Measurements from ENCODE around the gene PDZD8.
A peak's percentile ranks its signal among the peaks of the same experiment; 100 is the strongest.

The PDZD8 gene, protein sequence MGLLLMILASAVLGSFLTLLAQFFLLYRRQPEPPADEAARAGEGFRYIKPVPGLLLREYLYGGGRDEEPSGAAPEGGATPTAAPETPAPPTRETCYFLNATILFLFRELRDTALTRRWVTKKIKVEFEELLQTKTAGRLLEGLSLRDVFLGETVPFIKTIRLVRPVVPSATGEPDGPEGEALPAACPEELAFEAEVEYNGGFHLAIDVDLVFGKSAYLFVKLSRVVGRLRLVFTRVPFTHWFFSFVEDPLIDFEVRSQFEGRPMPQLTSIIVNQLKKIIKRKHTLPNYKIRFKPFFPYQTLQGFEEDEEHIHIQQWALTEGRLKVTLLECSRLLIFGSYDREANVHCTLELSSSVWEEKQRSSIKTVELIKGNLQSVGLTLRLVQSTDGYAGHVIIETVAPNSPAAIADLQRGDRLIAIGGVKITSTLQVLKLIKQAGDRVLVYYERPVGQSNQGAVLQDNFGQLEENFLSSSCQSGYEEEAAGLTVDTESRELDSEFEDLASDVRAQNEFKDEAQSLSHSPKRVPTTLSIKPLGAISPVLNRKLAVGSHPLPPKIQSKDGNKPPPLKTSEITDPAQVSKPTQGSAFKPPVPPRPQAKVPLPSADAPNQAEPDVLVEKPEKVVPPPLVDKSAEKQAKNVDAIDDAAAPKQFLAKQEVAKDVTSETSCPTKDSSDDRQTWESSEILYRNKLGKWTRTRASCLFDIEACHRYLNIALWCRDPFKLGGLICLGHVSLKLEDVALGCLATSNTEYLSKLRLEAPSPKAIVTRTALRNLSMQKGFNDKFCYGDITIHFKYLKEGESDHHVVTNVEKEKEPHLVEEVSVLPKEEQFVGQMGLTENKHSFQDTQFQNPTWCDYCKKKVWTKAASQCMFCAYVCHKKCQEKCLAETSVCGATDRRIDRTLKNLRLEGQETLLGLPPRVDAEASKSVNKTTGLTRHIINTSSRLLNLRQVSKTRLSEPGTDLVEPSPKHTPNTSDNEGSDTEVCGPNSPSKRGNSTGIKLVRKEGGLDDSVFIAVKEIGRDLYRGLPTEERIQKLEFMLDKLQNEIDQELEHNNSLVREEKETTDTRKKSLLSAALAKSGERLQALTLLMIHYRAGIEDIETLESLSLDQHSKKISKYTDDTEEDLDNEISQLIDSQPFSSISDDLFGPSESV

DNA sequence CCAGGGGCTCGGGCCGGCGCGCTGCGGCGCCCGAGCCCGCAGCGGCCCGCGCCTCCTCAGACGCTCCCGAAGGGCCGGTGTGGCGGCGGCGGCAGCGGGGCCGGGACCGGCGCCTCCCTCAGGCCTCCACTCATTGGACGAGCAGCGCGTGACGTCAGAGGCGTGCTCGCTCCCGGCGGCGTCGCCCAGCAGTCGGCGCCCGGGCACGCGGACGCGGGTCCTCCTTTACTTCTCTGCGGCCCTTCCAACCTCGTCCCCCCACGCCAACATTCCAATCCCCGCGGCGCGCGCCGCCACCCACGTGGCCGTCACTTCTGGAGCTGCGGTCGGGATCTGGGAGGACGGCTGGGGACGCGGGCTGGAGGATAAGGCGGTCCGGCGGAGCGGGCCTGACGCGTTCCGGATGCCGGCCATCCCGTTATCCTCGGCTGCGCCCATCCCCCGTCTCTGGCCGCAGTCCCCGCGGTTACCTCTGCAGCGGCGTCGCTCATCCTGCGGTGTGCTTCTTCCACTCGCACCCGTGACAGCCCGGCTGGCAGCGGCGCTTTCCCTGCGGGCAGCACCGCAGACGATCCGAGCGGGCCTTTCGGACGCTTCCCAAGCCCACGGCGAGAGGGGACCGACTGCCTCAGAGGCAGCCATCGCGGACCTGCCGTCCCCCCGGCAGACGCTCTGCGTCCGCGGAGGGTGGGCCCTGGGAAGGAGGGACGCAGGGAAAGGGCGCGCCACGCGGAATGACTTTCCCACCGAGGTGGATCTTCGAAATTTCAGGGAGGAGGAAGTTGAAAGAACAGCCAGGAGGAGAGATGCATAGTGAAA is at the start of gene PDZD8:
Gene PDZD8 (minus strand): TSS at position 81 of the 819 bp plus-strand sequence. CDS start 213 bp downstream, outside the sequence.
- TF ChIP-seq, protein P1, sequence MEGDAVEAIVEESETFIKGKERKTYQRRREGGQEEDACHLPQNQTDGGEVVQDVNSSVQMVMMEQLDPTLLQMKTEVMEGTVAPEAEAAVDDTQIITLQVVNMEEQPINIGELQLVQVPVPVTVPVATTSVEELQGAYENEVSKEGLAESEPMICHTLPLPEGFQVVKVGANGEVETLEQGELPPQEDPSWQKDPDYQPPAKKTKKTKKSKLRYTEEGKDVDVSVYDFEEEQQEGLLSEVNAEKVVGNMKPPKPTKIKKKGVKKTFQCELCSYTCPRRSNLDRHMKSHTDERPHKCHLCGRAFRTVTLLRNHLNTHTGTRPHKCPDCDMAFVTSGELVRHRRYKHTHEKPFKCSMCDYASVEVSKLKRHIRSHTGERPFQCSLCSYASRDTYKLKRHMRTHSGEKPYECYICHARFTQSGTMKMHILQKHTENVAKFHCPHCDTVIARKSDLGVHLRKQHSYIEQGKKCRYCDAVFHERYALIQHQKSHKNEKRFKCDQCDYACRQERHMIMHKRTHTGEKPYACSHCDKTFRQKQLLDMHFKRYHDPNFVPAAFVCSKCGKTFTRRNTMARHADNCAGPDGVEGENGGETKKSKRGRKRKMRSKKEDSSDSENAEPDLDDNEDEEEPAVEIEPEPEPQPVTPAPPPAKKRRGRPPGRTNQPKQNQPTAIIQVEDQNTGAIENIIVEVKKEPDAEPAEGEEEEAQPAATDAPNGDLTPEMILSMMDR (IDR thresholded peaks at IDR 0.05; ENCODE audit: control insufficient read depth, extremely low read depth, insufficient read depth), result no peak
- H3K4me3 ChIP-seq (ENCODE audit: low read depth, low read length), result peak within 1 kb of the TSS; percentile 84

DNA sequence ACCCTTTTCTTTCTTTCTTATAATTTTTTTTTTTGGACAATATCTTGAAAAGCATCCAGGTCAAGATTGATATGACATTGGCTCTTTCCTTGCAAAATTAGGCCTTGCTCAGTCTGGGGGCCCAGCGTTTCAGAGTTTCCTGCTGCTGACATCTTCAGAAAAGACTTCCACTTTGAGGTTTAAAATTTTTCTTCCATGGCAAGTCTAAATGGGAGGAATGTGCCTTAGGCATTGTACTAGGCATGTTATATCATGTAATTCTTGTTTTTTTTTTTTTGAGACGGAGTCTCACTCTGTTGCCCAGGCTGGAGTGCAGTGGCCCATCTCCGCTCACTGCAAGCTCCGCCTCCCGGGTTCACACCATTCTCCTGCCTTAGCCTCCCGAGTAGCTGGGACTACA is 48.9 kb upstream of the PDZD8 start:
- no peak overlapping the region for H3K4me3 ChIP-seq (ENCODE audit: low read depth, low read length)
- DNase-seq (ENCODE audit: low read depth), result no peak
- TF ChIP-seq, protein P1 (IDR thresholded peaks at IDR 0.05; ENCODE audit: control insufficient read depth, extremely low read depth, insufficient read depth), result no peak

More for the DNA sequence above, at the start of gene PDZD8:
- DNase-seq (ENCODE audit: low read depth), result peak; percentile 63

DNA sequence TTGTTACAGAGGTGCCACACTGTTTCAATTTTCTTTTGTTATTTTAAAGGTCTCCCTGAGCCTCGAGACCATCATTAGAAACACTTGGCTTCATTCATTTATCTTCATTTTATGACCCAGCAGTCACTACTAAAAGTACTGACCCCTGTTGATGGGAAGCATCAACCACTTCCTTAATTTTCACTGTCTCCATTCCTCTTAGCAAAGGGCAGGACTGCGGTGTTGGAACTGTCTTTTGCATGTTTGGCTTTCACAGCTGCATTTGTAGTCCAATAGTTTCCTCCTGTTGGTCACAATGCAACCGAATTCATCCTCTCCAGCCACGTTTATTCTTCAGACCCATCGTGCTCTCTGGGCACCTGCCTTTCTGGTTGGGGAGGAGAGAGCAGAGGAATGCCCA is 46.7 kb upstream of the PDZD8 start:
- TF ChIP-seq, protein P1 (IDR thresholded peaks at IDR 0.05; ENCODE audit: control insufficient read depth, extremely low read depth, insufficient read depth), result no peak
- no peak overlapping the region for H3K4me3 ChIP-seq (ENCODE audit: low read depth, low read length)
- no peak for DNase-seq (ENCODE audit: low read depth)

DNA sequence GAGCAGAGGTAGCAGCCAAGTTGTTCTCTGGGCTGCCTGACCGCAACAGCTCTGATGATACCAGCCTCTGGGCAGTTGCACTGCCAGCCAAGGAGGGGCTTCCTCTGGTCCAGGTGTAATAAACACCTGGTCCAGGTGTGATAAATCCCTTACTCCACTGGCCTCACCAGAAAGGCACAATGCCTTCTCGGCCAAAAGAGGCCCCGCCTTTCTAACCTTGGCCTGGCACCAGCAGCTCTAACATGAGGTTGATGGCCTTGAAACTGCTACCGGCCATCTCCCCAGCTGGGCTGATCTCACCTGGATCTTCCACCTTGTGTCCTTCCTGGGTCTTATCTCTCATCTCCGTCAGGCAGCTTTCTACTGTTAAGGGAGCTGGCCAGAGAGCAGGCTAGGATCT is 45.5 kb upstream of the PDZD8 start:
- TF ChIP-seq, protein P1 (IDR thresholded peaks at IDR 0.05; ENCODE audit: control insufficient read depth, extremely low read depth, insufficient read depth), result no peak
- no peak for DNase-seq (ENCODE audit: low read depth)
- no peak overlapping the region for H3K4me3 ChIP-seq (ENCODE audit: low read depth, low read length)

DNA sequence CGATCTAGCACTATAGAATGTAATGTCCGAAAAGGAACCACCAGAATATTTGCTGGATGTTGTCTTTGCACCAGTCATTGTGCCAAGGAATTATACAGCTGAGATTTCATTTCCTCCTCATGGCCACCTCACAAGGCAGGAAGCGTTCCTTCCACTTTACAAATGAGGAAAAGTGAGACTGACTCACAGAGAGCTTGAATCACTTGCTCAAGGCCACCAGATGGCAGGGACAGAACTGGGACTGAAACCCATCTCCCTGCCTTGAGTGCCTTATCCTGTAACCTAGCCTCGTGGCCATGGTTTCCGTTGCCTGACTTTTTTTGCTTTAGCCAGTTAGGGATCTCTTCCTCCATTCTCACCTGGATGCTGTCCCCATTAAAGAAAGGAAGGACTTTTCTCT is 44.7 kb upstream of the PDZD8 start:
- TF ChIP-seq, protein P1 (IDR thresholded peaks at IDR 0.05; ENCODE audit: control insufficient read depth, extremely low read depth, insufficient read depth), result no peak
- DNase-seq (ENCODE audit: low read depth), result no peak
- H3K4me3 ChIP-seq (ENCODE audit: low read depth, low read length), result no peak overlapping the region

DNA sequence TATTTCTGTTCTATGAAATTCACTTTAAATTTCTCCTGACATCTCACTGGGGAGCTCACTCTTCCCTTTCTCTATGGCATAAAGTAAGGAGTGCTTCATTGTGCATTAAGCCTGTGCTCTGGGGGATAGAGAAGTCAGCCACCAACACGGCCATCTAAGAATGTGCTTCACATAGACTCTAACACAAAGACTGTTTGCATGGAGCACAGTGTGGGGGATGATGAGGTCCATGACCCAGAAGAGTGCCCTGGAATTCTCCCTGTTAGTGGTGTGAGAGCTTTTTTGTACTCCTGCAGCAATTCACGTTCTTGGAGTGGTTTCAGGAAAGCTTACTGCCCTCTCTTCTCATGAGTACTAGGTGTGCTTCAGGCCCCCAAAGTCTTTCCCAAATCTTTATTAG is 43.9 kb upstream of the PDZD8 start:
- TF ChIP-seq, protein P1 (IDR thresholded peaks at IDR 0.05; ENCODE audit: control insufficient read depth, extremely low read depth, insufficient read depth), result no peak
- no peak for DNase-seq (ENCODE audit: low read depth)
- H3K4me3 ChIP-seq (ENCODE audit: low read depth, low read length), result no peak overlapping the region
